B cell (primary cell): ENCODE measurements around the gene SLTM. TPM values are rescaled to one million over a fixed set of nuclear protein-coding genes. Genes with fewer than 3 reads are reported as not detected.

Experiments used
- ATAC-seq: fragments of 200-7000 bp; cut with Tn5 transposase; one replicate; pipeline ENCODE4 v1.10.0; 2021; ENCODE audit warnings: low read depth, mild to moderate bottlenecking, moderate number of reproducible peaks, moderate library complexity
- CTCF ChIA-PET: fragments of 350-600 bp; sonication (Branson Sonifier 250); formaldehyde crosslinking; loops from one replicate; lab custom pipeline; 2021; ENCODE audit warnings: antibody characterized with exemption, inconsistent platforms; lab: Charles Lee
- POLR2A ChIA-PET: fragments of 350-600 bp; sonication (Branson Sonifier 250); formaldehyde crosslinking; loops from one replicate; lab custom pipeline; 2021; ENCODE audit warnings: antibody characterized with exemption; lab: Charles Lee
- DNase-seq: peaks from one replicate; pipeline ENCODE4 v3.0.0; 2013
- H2AFZ ChIP-seq: 2 replicates; pipeline ENCODE4 v1.6.1; 2012; ENCODE audit warnings: mild to moderate bottlenecking, low read depth, low read length; ENCODE audit not compliant: insufficient read depth, poor library complexity, severe bottlenecking
- H3K27ac ChIP-seq, 2 donors: 1 replicate in 1 of 2; 2 replicates in 1 of 2; pipeline ENCODE4 v1.5.1; 2012 to 2013; ENCODE audit warnings: low read length in 2 of 2, mild to moderate bottlenecking in 2 of 2, moderate library complexity in 1 of 2
- H3K27me3 ChIP-seq, 4 experiments: fragments of 200-600 bp in 1 of 4; sonication (generic) in 1 of 4; replicated peaks in 1 of 4; 1 replicate in 2 of 4; 2 replicates in 2 of 4; pipeline versions ENCODE4 v1.6.1 to v1.7.0; 2013 to 2016; ENCODE audit warnings: low read length in 3 of 4, mild to moderate bottlenecking in 2 of 4, mixed read lengths in 1 of 4, moderate library complexity in 1 of 4; ENCODE audit not compliant: insufficient read depth in 4 of 4, control insufficient read depth in 3 of 4; ENCODE audit errors: control extremely low read depth in 1 of 4
- H3K36me3 ChIP-seq, 2 experiments: replicated peaks in 1 of 2; 1 replicate in 1 of 2; 2 replicates in 1 of 2; pipeline versions ENCODE4 v1.6.1 to v1.7.1; 2013; ENCODE audit warnings: low read length in 1 of 2; ENCODE audit not compliant: insufficient read depth in 2 of 2, control insufficient read depth in 1 of 2; ENCODE audit errors: control extremely low read depth in 1 of 2, extremely low read depth in 1 of 2
- H3K4me1 ChIP-seq, 2 donors: fragments of 200-600 bp in 1 of 2; sonication (generic) in 1 of 2; 1 replicate in 1 of 2; 2 replicates in 1 of 2; pipeline versions ENCODE4 v1.5.1 to v1.6.1; 2013 to 2017; ENCODE audit warnings: low read length in 2 of 2; ENCODE audit not compliant: control insufficient read depth in 2 of 2, insufficient read depth in 2 of 2
- H3K4me2 ChIP-seq: replicated peaks from 2 replicates; pipeline ENCODE3; 2012; ENCODE audit warnings: mild to moderate bottlenecking, low read depth, low read length; ENCODE audit not compliant: poor library complexity, severe bottlenecking
- H3K4me3 ChIP-seq, 5 experiments: fragments of 200-600 bp in 1 of 5; sonication (generic) in 1 of 5; 1 replicate in 3 of 5; 2 replicates in 2 of 5; pipeline versions ENCODE4 v1.5.1 to v1.7.0; 2011 to 2016; ENCODE audit warnings: low read length in 4 of 5, mild to moderate bottlenecking in 4 of 5, low read depth in 2 of 5, control low read depth in 1 of 5, moderate library complexity in 1 of 5; ENCODE audit not compliant: insufficient read depth in 1 of 5; ENCODE audit errors: control extremely low read depth in 1 of 5, extremely low read depth in 1 of 5
- H3K79me2 ChIP-seq: fragments of 200-600 bp; sonication (generic); one replicate; pipeline ENCODE4 v1.6.0; 2016; ENCODE audit warnings: low read length; ENCODE audit not compliant: control insufficient read depth, insufficient read depth
- H3K9ac ChIP-seq: fragments of 200-600 bp; sonication (generic); 2 replicates; pipeline ENCODE4 v1.6.1; 2017; ENCODE audit warnings: mild to moderate bottlenecking, low read length, moderate library complexity
- H3K9me3 ChIP-seq, 3 donors: one replicate each; pipeline versions ENCODE4 v1.6.1 to v1.7.1; 2013; ENCODE audit warnings: low read length in 2 of 3; ENCODE audit not compliant: control insufficient read depth in 2 of 3, insufficient read depth in 1 of 3; ENCODE audit errors: control extremely low read depth in 1 of 3
- H4K20me1 ChIP-seq: 2 replicates; pipeline ENCODE4 v1.6.0; 2012; ENCODE audit warnings: mild to moderate bottlenecking, low read length; ENCODE audit not compliant: insufficient read depth, control insufficient read depth, poor library complexity, severe bottlenecking
- H3K27ac Mint-ChIP-seq: one replicate; pipeline ENCODE4 v1.8.0; 2021; ENCODE audit warnings: mixed read lengths
- H3K27me3 Mint-ChIP-seq: one replicate; pipeline ENCODE4 v1.8.0; 2021; ENCODE audit warnings: mixed read lengths
- H3K4me1 Mint-ChIP-seq: one replicate; pipeline ENCODE4 v1.8.0; 2021; ENCODE audit warnings: mixed read lengths
- H3K4me3 Mint-ChIP-seq: one replicate; pipeline ENCODE4 v1.8.0; 2021; ENCODE audit warnings: mixed read lengths
- H3K9me3 Mint-ChIP-seq: one replicate; pipeline ENCODE4 v1.8.0; 2022; ENCODE audit warnings: mixed read lengths; ENCODE audit not compliant: insufficient read depth
- CTCF ChIP-seq: fragments of 200-600 bp; IDR thresholded peaks from one replicate; pipeline ENCODE4 v1.8.0; 2022; ENCODE audit warnings: antibody characterized with exemption, mild to moderate bottlenecking
- EZH2 ChIP-seq: IDR thresholded peaks from 2 replicates; pipeline ENCODE4 v1.6.1; 2012; ENCODE audit warnings: borderline replicate concordance, low read depth, mild to moderate bottlenecking, moderate library complexity, low read length; ENCODE audit not compliant: insufficient read depth, poor library complexity, severe bottlenecking
- WGBS: methylation state at CpG from one replicate; pipeline ENCODE4 v1.1.5; 2013; ENCODE audit warnings: missing lambda C conversion rate; ENCODE audit not compliant: insufficient coverage; 5-methylcytosine and 5-hydroxymethylcytosine counted together
- intact Hi-C: fragments of 100-400 bp; cut with micrococcal nuclease; formaldehyde crosslinking; loops from one replicate; pipeline ENCODE4 v1.10.0; 2022
- polyA plus RNA-seq: library from polyadenylated mRNA; depleted of rRNA; stranded (reverse); fragments of >200 nt; gene quantifications from 2 replicates; pipeline ENCODE4 v1.2.3, GENCODE V29; 2012
- total RNA-seq, 2 donors: library from RNA; stranded (reverse); fragments of 120-200 nt in 1 of 2; gene quantifications; 1 replicate in 1 of 2; 2 replicates in 1 of 2; pipeline versions ENCODE4 v1.2.3 to v1.2.4, GENCODE V29; 2013 to 2022

The SLTM gene
- total and polyA plus RNA-seq, 2 donors (not counting 1 experiment from before 2014, with no cell fraction given): 83.2 to 183 TPM

GRCh38 chr15:58877999-58878825, 55.3 kb downstream of the SLTM start:
- Histone ChIP-seq H4K20me1 (no peaks in the 10 kb centered on the region), H3K79me2 (peaks cover 3% of the 10 kb centered on the region), H3K9me3 (no peaks in the 10 kb centered on the region), H3K27ac (no peak overlapping the region), H3K4me1 (no peaks in the 10 kb centered on the region), H3K9ac (no peak overlapping the region), H3K36me3 (peaks cover 7 to 49% of the 10 kb centered on the region in 2 experiments), H3K27me3 (no peaks in the 10 kb centered on the region), H3K4me2 (no peak overlapping the region), H2AFZ (no peak overlapping the region), H3K4me3 (no peak overlapping the region)
- DNase-seq (no peak), ATAC-seq (no peak)
- no peak overlapping the region for H3K4me3 Mint-ChIP-seq
- no peaks in the 10 kb centered on the region for H3K27me3 Mint-ChIP-seq
- H3K27ac Mint-ChIP-seq: no peak overlapping the region
- WGBS: 98% methylated on average over 7 of the region's 12 CpGs
- POLR2A ChIA-PET: no interaction called here
- intact Hi-C loops: no loop called here
- no peaks in the 10 kb centered on the region for H3K9me3 Mint-ChIP-seq
- CTCF ChIA-PET: no interaction called here
- no peaks in the 10 kb centered on the region for H3K4me1 Mint-ChIP-seq
- TF ChIP-seq CTCF: no peak
- TF ChIP-seq EZH2: no peak
